ENCODE data around the gene CATSPERZ. TPM values are rescaled to one million over a fixed set of nuclear protein-coding genes. Genes with fewer than 3 reads are reported as not detected.

Gene CATSPERZ
- total RNA-seq, 1 donor from 2014 or later = not detected

GRCh38 chr11:64291262-64291751, 8.9 kb upstream of the CATSPERZ start, which contains the start of gene KCNK4:
Gene KCNK4, plus strand, starts transcription at chr11:64291302. Its CDS starts 1,717 bp downstream, at chr11:64293019.
- no peak for TF ChIP-seq CTCF (IDR thresholded peaks at IDR 0.05; ENCODE audit: unreplicated experiment)
- Mint-ChIP-seq H3K27me3 (ENCODE audit: low read depth) (peaks cover 65% of the 10 kb centered on the region), H3K27ac (no peak within 1 kb of the TSS), H3K4me1 (peaks cover 15% of the 10 kb centered on the region), H3K4me3 (peak within 1 kb of the TSS; percentile 70), H3K36me3 (peaks cover 8% of the 10 kb centered on the region), H3K9me3 (no peaks in the 10 kb centered on the region)
- DNase-seq (ENCODE audit: low spot score in 2 of 2, unreplicated experiment in 2 of 2) = no peak

DNA sequence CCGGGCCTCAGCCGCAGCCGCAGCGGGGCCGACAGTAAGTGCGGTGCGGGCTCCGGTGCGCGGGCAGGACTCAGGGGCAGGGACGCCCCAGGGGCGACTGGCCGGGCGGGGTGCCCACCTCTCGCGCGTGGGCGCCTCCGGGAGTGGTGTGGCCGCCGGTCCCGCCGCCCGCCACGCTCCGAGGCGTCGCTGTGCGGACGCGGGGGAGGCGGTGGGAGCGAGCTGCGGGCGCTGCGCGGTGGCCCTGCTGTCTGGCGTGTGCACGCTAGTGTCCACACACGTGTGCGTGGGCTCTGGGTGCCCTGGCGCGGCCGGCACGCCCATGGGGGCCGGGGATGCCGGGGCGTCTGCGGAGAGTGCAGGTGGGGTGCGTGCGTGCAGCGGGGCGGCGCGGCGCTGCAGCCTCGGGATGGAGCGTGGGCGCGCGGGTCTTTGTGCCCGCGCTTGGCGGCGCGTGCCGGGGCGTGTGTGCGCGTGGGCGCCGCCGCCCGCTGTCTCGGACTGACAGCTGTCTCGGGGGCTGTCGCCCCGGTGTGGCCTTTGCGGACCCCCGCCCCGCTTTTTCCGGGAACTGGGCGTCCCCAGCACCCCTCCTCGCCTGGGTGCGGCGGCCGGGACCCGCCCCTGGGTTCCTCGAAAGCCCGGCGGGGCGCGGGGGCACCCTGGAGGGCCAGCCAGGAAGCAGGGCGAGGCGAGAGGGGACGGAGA, 8.3 kb upstream of the CATSPERZ start:
- Mint-ChIP-seq H3K9me3 (no peaks in the 10 kb centered on the region), H3K27ac (no peak overlapping the region), H3K4me1 (peaks cover 9% of the 10 kb centered on the region), H3K4me3 (peak overlapping the region; percentile 42), H3K27me3 (ENCODE audit: low read depth) (peaks cover 71% of the 10 kb centered on the region), H3K36me3 (peaks cover 8% of the 10 kb centered on the region)
- TF ChIP-seq CTCF (IDR thresholded peaks at IDR 0.05; ENCODE audit: unreplicated experiment) = no peak
- DNase-seq (ENCODE audit: low spot score in 2 of 2, unreplicated experiment in 2 of 2) = no peak

- peaks cover 79% of the 10 kb centered on the region for H3K27me3 Mint-ChIP-seq (ENCODE audit: low read depth)
- no peaks in the 10 kb centered on the region for H3K9me3 Mint-ChIP-seq
- H3K36me3 Mint-ChIP-seq = peaks cover 8% of the 10 kb centered on the region
- no peak for DNase-seq (ENCODE audit: low spot score in 2 of 2, unreplicated experiment in 2 of 2)
- peak overlapping the region; percentile 42 for H3K4me3 Mint-ChIP-seq
- no peak overlapping the region for H3K27ac Mint-ChIP-seq
- TF ChIP-seq CTCF (IDR thresholded peaks at IDR 0.05; ENCODE audit: unreplicated experiment) = no peak
- H3K4me1 Mint-ChIP-seq = peaks cover 6% of the 10 kb centered on the region
Observed at GRCh38 chr11:64292460-64293254, 7.5 kb upstream of the CATSPERZ start.

- Mint-ChIP-seq H3K27ac (no peak overlapping the region), H3K4me3 (no peak overlapping the region), H3K4me1 (peaks cover 8% of the 10 kb centered on the region), H3K36me3 (no peaks in the 10 kb centered on the region), H3K9me3 (no peaks in the 10 kb centered on the region), H3K27me3 (ENCODE audit: low read depth) (peaks cover 92% of the 10 kb centered on the region)
- no peak for DNase-seq (ENCODE audit: low spot score in 2 of 2, unreplicated experiment in 2 of 2)
- no peak for TF ChIP-seq CTCF (IDR thresholded peaks at IDR 0.05; ENCODE audit: unreplicated experiment)
Observed at GRCh38 chr11:64294774-64295173, 5.4 kb upstream of the CATSPERZ start.

GRCh38 chr11:64295760-64296159, 4.4 kb upstream of the CATSPERZ start:
- no peaks in the 10 kb centered on the region for H3K36me3 Mint-ChIP-seq
- no peaks in the 10 kb centered on the region for H3K9me3 Mint-ChIP-seq
- no peak for TF ChIP-seq CTCF (IDR thresholded peaks at IDR 0.05; ENCODE audit: unreplicated experiment)
- peaks cover 12% of the 10 kb centered on the region for H3K4me1 Mint-ChIP-seq
- no peak for DNase-seq (ENCODE audit: low spot score in 2 of 2, unreplicated experiment in 2 of 2)
- H3K27ac Mint-ChIP-seq = no peak overlapping the region
- peaks cover 92% of the 10 kb centered on the region for H3K27me3 Mint-ChIP-seq (ENCODE audit: low read depth)
- H3K4me3 Mint-ChIP-seq = no peak overlapping the region
